Islet of Langerhans (tissue), 1 donor: ENCODE measurements around the gene HIVEP2.

Source experiments
- FAIRE-seq: peaks from one replicate; lab custom pipeline; 2011; peaks lifted over from hg19 to GRCh38; lab: Jason Lieb, UNC

HIVEP2 gene

GRCh38 chr6:142839686-142840040 lies 105.3 kb downstream of the HIVEP2 start:
- FAIRE-seq = no peak

GRCh38 chr6:142838821-142839685 lies 105.9 kb downstream of the HIVEP2 start:
- peak; percentile 33 for FAIRE-seq

DNA sequence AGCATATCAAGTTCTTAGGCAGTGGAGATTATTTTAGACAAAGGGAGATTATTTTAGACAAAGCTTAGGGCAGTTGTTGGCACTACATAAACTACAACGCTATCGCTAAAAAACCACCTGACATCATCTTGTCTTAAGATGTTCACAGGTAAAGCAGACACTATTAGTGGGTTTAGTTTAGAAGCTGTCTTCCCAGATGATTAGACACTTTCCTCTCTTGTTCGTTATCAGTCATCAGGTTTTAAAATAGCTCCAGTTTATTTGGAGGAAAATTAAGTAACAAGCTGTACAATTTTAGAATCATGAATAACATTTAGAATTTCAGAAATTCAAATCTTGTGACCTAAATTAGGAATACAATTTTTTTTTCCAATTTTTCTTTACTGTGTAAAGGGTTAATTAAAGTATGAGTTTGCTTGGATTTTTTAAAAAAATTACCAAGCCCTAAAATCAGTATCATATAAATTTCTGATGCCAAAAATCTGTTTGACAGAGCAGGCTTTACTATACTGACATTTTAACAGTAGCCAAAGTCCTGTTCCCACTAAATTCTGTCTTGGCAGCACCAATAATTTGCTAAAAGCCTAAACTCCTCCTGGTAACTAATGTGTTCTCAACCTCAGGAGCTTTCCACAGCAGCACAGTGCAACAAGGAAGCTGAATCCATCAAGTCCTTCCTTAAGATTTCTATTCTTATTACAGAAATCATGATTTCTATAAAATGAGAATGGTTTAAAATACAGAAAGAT lies 109.0 kb downstream of the HIVEP2 start:
- FAIRE-seq = no peak

DNA sequence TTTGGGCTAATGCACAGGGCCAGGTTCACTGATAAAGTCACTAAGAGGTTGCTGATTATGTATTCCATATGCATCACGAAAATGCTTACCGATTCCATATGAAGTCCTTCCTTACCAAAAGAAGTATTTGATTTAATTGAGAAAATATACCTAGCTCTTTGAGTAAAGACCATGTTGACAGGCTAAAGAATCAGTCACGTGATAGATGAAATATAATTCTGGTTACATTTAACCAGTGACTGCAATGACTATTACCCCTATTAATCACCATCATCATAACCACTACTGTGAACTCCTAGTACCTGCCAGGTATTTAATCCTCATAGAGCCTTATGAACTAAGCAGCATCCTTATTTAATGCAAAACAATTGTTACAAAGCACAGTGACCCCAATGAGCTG lies 110.1 kb downstream of the HIVEP2 start:
- no peak for FAIRE-seq

- no peak for FAIRE-seq
These were observed 111.2 kb downstream of the HIVEP2 start for GRCh38 chr6:142833798-142834197.

DNA sequence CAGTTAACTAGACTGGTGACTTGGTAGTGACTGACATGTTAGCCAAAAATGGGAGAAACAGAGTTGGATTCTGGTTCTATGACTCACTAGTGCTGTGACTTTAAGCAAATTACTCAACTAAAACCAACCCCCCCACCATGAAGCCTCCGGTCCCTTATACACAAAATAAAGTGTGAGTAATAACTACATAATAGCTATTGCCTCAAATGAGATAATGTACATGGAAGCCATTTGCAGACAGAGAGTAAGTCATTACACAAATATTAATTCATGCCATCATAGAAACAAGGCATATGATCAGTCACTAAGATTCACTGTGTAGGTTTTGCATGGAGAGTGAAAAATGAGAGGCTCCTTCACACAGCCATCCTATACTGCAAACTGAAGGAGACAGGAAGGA lies 111.9 kb downstream of the HIVEP2 start:
- FAIRE-seq = no peak

GRCh38 chr6:142830807-142831206 lies 114.2 kb downstream of the HIVEP2 start:
- FAIRE-seq = no peak

GRCh38 chr6:142830116-142830710 lies 114.8 kb downstream of the HIVEP2 start:
- FAIRE-seq = no peak

DNA sequence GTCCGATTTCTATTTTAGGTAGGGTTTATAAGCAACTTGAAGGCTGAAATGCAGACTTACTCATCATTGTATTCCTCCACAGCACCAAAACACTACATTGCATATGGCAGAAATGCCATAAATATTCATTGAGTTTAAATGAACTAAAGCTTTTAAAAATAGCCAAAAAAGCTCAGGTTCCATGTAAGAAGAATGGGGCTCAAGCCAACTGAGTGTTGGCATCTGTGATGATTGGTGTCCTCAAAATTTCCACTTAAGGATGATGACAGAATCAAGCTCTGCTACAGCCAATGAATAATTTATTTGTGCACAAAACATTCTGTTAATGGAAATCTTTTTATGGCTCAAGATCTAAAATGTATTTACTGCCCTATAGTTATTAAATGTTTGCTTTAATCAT lies 115.4 kb downstream of the HIVEP2 start:
- no peak for FAIRE-seq

DNA sequence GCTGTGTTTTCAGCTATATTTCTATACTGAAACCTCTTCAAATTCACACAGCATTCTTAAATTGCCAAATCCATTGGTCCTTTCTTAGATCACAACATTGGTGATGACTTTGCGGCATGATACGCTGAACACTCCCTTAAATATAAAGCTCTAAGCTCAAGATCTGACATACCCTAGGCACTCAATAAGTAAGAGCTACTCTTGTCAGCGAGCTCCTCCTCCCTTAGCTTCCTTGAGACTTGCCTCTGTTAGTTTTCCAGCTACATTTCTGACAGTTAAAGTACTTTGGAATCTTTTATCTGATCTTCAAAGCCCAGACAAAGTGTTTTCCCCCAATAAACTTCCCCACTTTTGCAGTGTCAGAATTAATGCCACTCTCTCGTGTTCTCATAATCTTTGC lies 117.0 kb downstream of the HIVEP2 start:
- no peak for FAIRE-seq

DNA sequence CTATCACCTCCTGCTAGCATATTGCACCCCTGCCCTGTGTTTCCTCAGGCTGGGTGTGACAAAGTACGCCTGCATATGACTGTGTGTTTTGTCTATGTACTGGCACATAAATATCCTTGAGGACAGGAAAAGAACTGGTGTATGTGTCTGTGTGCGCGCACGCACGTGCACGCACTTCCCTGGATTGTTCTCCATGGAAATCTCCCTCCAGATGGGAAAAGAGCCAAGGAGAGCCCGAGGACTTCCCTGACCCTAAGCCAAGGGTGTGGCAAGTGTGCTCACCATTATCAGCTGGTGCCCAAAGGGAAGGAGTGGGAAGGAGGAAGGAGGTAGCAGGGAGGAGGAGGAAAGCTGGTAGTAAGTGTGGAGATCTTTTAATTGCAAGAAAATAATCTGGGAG lies 117.6 kb downstream of the HIVEP2 start:
- no peak for FAIRE-seq

GRCh38 chr6:142825760-142826159 lies 119.2 kb downstream of the HIVEP2 start:
- FAIRE-seq = peak; percentile 9

- FAIRE-seq = no peak
These were observed 120.5 kb downstream of the HIVEP2 start for GRCh38 chr6:142824426-142824825.

- FAIRE-seq = no peak
These were observed 121.6 kb downstream of the HIVEP2 start for GRCh38 chr6:142823256-142823902.

- FAIRE-seq = no peak
These were observed 122.1 kb downstream of the HIVEP2 start for GRCh38 chr6:142822842-142823241.

DNA sequence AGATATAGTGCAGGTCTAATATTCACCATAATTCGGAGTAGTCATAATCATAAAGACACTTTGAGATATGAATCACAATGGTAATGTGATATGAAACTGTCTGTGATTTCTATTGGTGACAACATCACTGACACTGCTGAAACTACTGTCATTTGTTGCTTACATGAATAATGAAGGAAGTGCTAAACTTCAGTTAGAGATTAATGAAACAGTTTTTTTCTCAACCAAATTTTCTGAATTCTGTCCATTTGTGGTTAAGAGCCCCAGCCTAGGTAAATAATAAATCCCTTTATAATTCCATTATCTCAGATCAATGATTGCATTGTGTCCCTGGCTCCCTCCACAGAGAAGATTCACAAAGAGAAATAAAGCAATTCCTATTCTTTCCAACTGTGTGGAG lies 122.6 kb downstream of the HIVEP2 start:
- no peak for FAIRE-seq

- no peak for FAIRE-seq
These were observed 123.1 kb downstream of the HIVEP2 start for GRCh38 chr6:142821860-142822259.

- FAIRE-seq = no peak
These were observed 123.7 kb downstream of the HIVEP2 start for GRCh38 chr6:142821164-142821716.

- no peak for FAIRE-seq
These were observed 124.5 kb downstream of the HIVEP2 start for GRCh38 chr6:142820338-142821051.

DNA sequence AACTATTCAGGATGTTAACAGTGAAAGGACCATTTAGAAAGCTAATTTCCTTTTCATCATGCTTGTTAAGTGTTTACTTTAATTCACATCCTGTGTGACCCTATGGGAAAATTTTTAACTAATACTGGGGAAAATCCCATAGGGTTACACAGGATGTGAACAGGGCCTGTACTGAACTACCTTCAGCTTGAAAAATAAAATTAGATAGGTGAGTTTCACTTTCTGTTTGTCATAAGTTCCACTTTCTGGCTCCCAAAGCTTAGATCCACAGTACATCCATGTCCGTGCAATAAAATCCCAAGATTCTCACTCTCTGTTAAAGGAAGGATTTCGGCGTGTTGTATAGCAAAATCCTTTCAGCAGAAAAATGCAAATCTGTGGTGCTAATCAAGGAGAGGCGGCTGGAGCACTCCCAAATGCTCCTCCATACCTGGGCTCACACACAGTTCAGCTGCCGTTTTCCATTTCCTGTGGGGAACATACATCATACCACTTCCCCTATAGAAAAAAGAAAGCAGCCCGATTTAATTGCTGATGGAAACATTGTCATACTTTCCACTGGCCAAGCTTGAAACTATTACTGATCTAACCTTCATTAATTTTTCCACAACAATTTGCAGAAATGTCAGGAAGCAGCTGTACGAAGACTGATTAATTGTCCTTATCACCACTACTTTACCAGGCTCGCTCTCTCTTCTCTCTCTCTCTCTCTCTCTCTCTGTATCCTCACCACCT lies 125.2 kb downstream of the HIVEP2 start:
- peak; percentile 30 for FAIRE-seq

DNA sequence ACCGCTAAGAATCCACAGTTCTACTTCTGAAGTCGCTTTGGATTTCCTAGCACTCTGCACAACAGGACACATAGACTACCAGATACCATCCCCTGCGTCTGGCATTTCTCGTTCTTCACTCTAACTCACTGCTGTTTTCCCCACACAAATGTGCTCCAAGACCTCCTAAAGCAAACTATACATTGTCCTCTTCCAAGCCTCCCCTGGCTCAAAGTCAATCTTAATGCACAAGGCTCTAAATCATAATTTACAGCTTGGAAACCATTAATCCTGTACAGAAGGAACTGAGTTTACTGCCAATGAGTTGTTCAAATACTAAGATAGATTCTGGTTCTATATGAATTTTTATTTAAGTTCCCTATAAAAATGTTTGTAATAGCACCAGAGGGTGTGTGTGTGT lies 128.5 kb downstream of the HIVEP2 start:
- FAIRE-seq = no peak
